CD14-positive monocyte (primary cell): Measurements from ENCODE around the gene VSIG10L. TPM values are rescaled to one million over a fixed set of nuclear protein-coding genes. Genes with fewer than 3 reads are reported as not detected.

Experiments
- DNase-seq, 3 donors: peaks; one replicate each; pipeline ENCODE4 v3.0.0-alpha.2; 2011 to 2022
- H2AFZ ChIP-seq: 2 replicates; pipeline ENCODE4 v1.6.0; 2012; ENCODE audit warnings: mild to moderate bottlenecking, low read depth, low read length, inconsistent platforms; ENCODE audit not compliant: insufficient read depth, poor library complexity, severe bottlenecking
- H3K27ac ChIP-seq, 2 donors: 1 replicate in 1 of 2; 2 replicates in 1 of 2; pipeline ENCODE4 v1.5.1; 2012 to 2013; ENCODE audit warnings: low read length in 2 of 2, control low read depth in 1 of 2, inconsistent platforms in 1 of 2, low read depth in 1 of 2, mild to moderate bottlenecking in 1 of 2
- H3K27me3 ChIP-seq, 2 donors: one replicate each; pipeline versions ENCODE4 v1.6.0 to v1.6.1; 2011 to 2013; ENCODE audit warnings: low read length in 2 of 2; ENCODE audit not compliant: control insufficient read depth in 2 of 2, insufficient read depth in 2 of 2
- H3K36me3 ChIP-seq, 2 donors: replicated peaks in 1 of 2; 1 replicate in 1 of 2; 2 replicates in 1 of 2; pipeline versions ENCODE4 v1.5.1 to v1.6.1; 2012 to 2013; ENCODE audit warnings: low read length in 2 of 2, control low read depth in 1 of 2, inconsistent platforms in 1 of 2, mild to moderate bottlenecking in 1 of 2; ENCODE audit not compliant: insufficient read depth in 2 of 2, control insufficient read depth in 1 of 2
- H3K4me1 ChIP-seq, 2 donors: 1 replicate in 1 of 2; 2 replicates in 1 of 2; pipeline versions ENCODE4 v1.5.1 to v1.6.1; 2012 to 2013; ENCODE audit warnings: low read length in 2 of 2, control low read depth in 1 of 2, inconsistent platforms in 1 of 2, mild to moderate bottlenecking in 1 of 2, moderate library complexity in 1 of 2; ENCODE audit not compliant: insufficient read depth in 2 of 2, control insufficient read depth in 1 of 2
- H3K4me2 ChIP-seq: replicated peaks from 2 replicates; pipeline ENCODE3; 2012; ENCODE audit warnings: low read length, moderate library complexity, mild to moderate bottlenecking; ENCODE audit not compliant: poor library complexity, severe bottlenecking; ENCODE audit errors: extremely low read depth
- H3K4me3 ChIP-seq, 3 experiments: fragments of 200-600 bp in 1 of 3; sonication (generic) in 1 of 3; replicated peaks in 1 of 3; 1 replicate in 2 of 3; 2 replicates in 1 of 3; pipeline ENCODE4 v1.5.1; 2011 to 2013; ENCODE audit warnings: low read length in 3 of 3, mild to moderate bottlenecking in 3 of 3, control low read depth in 2 of 3, low read depth in 2 of 3, inconsistent platforms in 1 of 3, moderate library complexity in 1 of 3
- H3K79me2 ChIP-seq: 2 replicates; pipeline ENCODE4 v1.6.0; 2012; ENCODE audit warnings: mild to moderate bottlenecking, control low read depth, inconsistent platforms, low read length, moderate library complexity; ENCODE audit not compliant: insufficient read depth
- H3K9ac ChIP-seq: 2 replicates; pipeline ENCODE4 v1.6.0; 2017; ENCODE audit warnings: low read length, mild to moderate bottlenecking; ENCODE audit not compliant: insufficient read depth, poor library complexity, severe bottlenecking
- H3K9me3 ChIP-seq, 2 donors: replicated peaks in 1 of 2; 1 replicate in 1 of 2; 2 replicates in 1 of 2; pipeline versions ENCODE4 v1.5.1 to v1.6.1; 2012 to 2013; ENCODE audit warnings: low read length in 2 of 2, control low read depth in 1 of 2; ENCODE audit not compliant: control insufficient read depth in 1 of 2, insufficient read depth in 1 of 2
- H4K20me1 ChIP-seq: 2 replicates; pipeline ENCODE4 v1.6.0; 2012; ENCODE audit warnings: mild to moderate bottlenecking, low read length, control low read depth, moderate library complexity; ENCODE audit not compliant: insufficient read depth
- H3K27ac Mint-ChIP-seq, 7 donors: one replicate each; pipeline ENCODE4 v1.8.0; 2020; ENCODE audit warnings: mild to moderate bottlenecking in 7 of 7, mixed read lengths in 7 of 7, moderate library complexity in 6 of 7, inconsistent platforms in 2 of 7
- H3K27me3 Mint-ChIP-seq, 3 donors: one replicate each; pipeline ENCODE4 v1.8.0; 2021 to 2022; ENCODE audit warnings: low read depth in 3 of 3, mild to moderate bottlenecking in 3 of 3, mixed read lengths in 3 of 3, moderate library complexity in 3 of 3, inconsistent platforms in 1 of 3
- H3K36me3 Mint-ChIP-seq, 2 donors: one replicate each; pipeline ENCODE4 v1.8.0; 2020; ENCODE audit warnings: mixed read lengths in 2 of 2, inconsistent platforms in 1 of 2, mild to moderate bottlenecking in 1 of 2
- H3K4me1 Mint-ChIP-seq: one replicate; pipeline ENCODE4 v1.8.0; 2020; ENCODE audit warnings: mild to moderate bottlenecking, mixed read lengths
- H3K4me3 Mint-ChIP-seq, 2 donors: one replicate each; pipeline ENCODE4 v1.8.0; 2020; ENCODE audit warnings: mild to moderate bottlenecking in 2 of 2, mixed read lengths in 2 of 2, moderate library complexity in 1 of 2
- H3K9me3 Mint-ChIP-seq, 7 donors: one replicate each; pipeline ENCODE4 v1.8.0; 2020 to 2022; ENCODE audit warnings: mixed read lengths in 7 of 7, mild to moderate bottlenecking in 6 of 7, moderate library complexity in 6 of 7, inconsistent platforms in 2 of 7
- WGBS: methylation state at CpG from one replicate; pipeline ENCODE4 v1.1.5; 2013; ENCODE audit warnings: missing lambda C conversion rate; ENCODE audit not compliant: insufficient coverage; 5-methylcytosine and 5-hydroxymethylcytosine counted together
- intact Hi-C, 2 donors: fragments of 100-400 bp; cut with micrococcal nuclease; formaldehyde crosslinking; loops; one replicate each; pipeline versions ENCODE4 v1.15.0 to v1.15.1; 2023
- polyA plus RNA-seq, 3 donors: library from polyadenylated mRNA; depleted of rRNA in 1 of 3; unstranded in 2 of 3; stranded (reverse) in 1 of 3; fragments of 300-500 nt in 2 of 3; fragments of >200 nt in 1 of 3; fragmentation: Illumina TruSeq in 2 of 3; gene quantifications; 1 replicate in 2 of 3; 2 replicates in 1 of 3; pipeline ENCODE4 v1.2.3, GENCODE V29; 2012 to 2021
- TF ChIP-seq, protein P1 (sequence below): fragments of 200-600 bp; IDR thresholded peaks from one replicate; pipeline ENCODE4 v1.8.0; 2022; ENCODE audit warnings: antibody characterized with exemption, mild to moderate bottlenecking

VSIG10L gene
- polyA plus RNA-seq, 3 donors = 0.62 to 2.3 (median 0.73) TPM

DNA sequence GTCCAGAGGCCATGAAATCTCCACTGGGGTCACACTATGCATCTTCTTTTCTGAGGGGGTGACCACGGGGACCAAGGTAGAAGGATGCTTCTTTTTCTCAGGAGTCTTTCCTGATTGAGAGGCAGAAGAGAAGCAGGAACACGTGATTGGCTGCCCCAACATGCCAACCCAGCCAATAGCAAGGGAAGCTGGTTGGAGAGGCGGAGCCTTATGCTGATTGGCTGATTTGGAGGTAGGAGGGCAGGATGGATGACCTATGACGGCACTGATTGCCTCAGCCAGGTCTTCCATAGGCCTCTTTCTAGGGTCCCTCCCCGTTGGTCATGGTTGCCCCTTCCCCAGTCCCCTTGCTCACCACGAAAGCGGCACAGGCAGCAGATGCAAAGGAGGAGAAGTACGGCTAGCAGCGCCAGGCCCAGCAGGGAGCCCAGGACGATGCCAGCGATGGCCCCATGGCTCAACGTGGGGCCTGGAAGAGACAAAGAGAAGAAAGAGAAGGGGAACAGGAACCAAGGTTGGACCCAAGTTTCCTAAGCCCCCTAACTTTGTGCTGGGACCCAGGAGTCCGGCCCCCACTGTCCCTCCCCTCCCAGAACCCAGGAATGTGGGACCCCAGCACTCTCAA lies 8.0 kb downstream of the VSIG10L start:
- Histone ChIP-seq H3K27me3 (no peaks in the 10 kb centered on the region), H4K20me1 (no peaks in the 10 kb centered on the region), H3K4me3 (no peak overlapping the region), H3K4me2 (no peak overlapping the region), H3K27ac (no peak overlapping the region), H3K79me2 (no peaks in the 10 kb centered on the region), H2AFZ (no peak overlapping the region), H3K4me1 (peaks cover 6% of the 10 kb centered on the region in 2 donors), H3K9ac (no peak overlapping the region), H3K36me3 (no peaks in the 10 kb centered on the region), H3K9me3 (peaks cover 0 to 4% of the 10 kb centered on the region in 2 donors)
- TF ChIP-seq, protein P1, sequence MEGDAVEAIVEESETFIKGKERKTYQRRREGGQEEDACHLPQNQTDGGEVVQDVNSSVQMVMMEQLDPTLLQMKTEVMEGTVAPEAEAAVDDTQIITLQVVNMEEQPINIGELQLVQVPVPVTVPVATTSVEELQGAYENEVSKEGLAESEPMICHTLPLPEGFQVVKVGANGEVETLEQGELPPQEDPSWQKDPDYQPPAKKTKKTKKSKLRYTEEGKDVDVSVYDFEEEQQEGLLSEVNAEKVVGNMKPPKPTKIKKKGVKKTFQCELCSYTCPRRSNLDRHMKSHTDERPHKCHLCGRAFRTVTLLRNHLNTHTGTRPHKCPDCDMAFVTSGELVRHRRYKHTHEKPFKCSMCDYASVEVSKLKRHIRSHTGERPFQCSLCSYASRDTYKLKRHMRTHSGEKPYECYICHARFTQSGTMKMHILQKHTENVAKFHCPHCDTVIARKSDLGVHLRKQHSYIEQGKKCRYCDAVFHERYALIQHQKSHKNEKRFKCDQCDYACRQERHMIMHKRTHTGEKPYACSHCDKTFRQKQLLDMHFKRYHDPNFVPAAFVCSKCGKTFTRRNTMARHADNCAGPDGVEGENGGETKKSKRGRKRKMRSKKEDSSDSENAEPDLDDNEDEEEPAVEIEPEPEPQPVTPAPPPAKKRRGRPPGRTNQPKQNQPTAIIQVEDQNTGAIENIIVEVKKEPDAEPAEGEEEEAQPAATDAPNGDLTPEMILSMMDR = no peak
- no peak for DNase-seq
- 97% methylated on average over 8 of the region's 13 CpGs for WGBS
- H3K27me3 Mint-ChIP-seq = peaks cover 3 to 4% (median 4%) of the 10 kb centered on the region in 3 donors
- no peaks in the 10 kb centered on the region for H3K36me3 Mint-ChIP-seq
- no peak overlapping the region for H3K27ac Mint-ChIP-seq
- H3K9me3 Mint-ChIP-seq = peaks cover 0 to 10% (median 5%) of the 10 kb centered on the region in 7 donors
- intact Hi-C loops = no loop called here
- H3K4me3 Mint-ChIP-seq = no peak overlapping the region
- H3K4me1 Mint-ChIP-seq = peaks cover 5% of the 10 kb centered on the region

DNA sequence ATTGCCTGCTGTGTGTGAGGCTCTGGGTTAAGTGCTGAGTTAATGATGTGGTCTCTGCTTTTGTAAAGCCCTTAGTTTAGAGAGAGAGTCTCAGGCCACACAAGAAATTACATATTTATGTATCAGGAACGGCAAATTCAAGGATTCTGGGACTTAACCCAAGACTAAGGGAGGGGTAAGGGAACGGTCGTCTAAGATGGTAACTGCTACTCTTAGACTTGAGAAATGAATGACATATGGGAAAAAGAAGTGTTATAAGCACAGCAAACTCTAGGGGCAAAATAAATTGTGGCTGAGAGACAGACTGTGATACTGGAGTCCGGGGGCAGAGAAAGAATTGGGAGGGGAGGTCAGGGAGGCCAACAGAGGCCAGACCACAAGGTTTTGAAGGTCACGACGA lies 10.2 kb downstream of the VSIG10L start:
- Mint-ChIP-seq H3K4me1 (peaks cover 9% of the 10 kb centered on the region), H3K27me3 (peaks cover 15 to 23% (median 16%) of the 10 kb centered on the region in 3 donors)

More for the DNA sequence above, 10.2 kb downstream of the VSIG10L start:
- no peaks in the 10 kb centered on the region for H3K79me2 ChIP-seq
- H4K20me1 ChIP-seq = no peaks in the 10 kb centered on the region
- H3K4me3 Mint-ChIP-seq = no peak overlapping the region
- H3K27me3 ChIP-seq = peaks cover 7 to 18% of the 10 kb centered on the region in 2 donors
- H3K9me3 Mint-ChIP-seq = peaks cover 2 to 12% (median 8%) of the 10 kb centered on the region in 7 donors
- H3K4me3 ChIP-seq = no peak overlapping the region
- no peaks in the 10 kb centered on the region for H3K36me3 ChIP-seq
- H3K9ac ChIP-seq = no peak overlapping the region
- TF ChIP-seq, protein P1 = no peak
- no peak overlapping the region for H2AFZ ChIP-seq
- no peak for DNase-seq
- H3K9me3 ChIP-seq = peaks cover 0 to 4% of the 10 kb centered on the region in 2 donors
- intact Hi-C loops = no loop called here
- no peak overlapping the region for H3K4me2 ChIP-seq
- peak overlapping the region in 1 of 7 donors; percentile 20 for H3K27ac Mint-ChIP-seq
- WGBS = 95% methylated on average over 6 of the region's 6 CpGs
- H3K4me1 ChIP-seq = peaks cover 13 to 18% of the 10 kb centered on the region in 2 donors
- H3K36me3 Mint-ChIP-seq = peaks cover 2% of the 10 kb centered on the region in 2 donors
- no peak overlapping the region for H3K27ac ChIP-seq
